ENCODE results near the gene COBL.

COBL gene

GRCh38 chr7:51303142-51303525 is 13.5 kb downstream of the COBL start:
- DNase-seq (ENCODE audit: low spot score) = no peak

DNA sequence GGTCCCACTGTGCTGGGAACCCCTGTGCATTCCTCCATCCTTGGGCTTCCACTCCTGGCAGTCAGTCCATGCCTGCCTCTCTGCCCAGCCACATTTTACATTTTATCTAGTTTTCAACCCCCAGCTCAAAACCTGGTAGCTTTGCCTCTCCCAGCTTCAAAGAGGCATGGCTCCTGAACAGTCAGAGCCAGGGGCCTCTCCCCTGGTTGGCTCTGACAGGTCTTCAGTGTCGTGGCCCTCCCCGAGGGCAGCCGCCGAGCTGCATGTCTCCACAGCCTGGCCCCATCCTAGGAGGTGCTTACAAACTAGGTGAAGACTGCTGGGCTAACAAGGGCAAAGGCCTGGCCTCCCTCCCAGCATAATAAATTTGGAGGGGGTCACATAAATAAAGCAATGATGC is 14.8 kb downstream of the COBL start:
- no peak for DNase-seq (ENCODE audit: low spot score)

DNA sequence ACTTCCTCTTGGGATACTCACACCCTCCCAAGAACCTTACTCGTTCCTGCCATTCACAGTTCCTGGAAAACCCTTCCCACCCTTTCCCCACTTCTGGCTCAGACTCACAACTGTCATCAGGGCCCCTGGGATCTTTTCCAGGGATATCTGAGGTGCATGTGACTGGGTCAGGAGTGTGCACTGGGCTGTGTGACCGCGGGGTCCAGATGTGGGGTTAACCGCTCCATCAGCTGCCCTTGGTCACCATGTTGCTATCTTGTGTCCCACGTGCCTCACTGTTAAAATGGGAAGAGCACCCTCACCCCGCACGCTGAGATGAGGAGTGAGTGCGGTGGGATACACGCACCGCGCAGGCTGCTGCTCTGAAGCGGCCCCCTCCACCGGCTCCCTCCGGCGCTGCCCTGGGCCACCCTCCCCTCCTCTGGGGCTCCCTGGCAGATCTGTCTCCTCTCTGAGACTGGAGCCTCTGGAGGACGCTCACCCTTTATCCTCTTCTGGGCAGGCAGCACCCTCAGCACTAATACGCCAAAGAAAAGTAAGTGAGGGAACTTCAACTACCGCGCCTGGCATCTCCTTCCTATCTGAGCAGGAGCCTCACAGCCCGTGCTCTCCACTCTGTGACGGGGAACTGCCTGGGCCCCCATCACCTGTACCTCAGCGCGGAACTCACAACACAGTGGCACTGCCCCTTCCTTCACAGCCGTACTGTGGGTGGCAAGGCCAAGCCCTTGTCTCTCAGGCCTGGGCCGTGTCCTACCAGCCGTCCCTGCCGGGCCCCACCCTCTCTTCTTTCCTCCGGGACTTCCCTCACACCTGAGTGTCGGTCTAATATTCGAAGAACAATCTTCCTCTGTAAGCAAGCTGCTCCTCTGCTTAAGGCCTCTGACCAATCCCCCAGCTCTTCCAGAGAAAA is 15.6 kb downstream of the COBL start:
- no peak for DNase-seq (ENCODE audit: low spot score)

- DNase-seq (ENCODE audit: low spot score) = no peak
Measured at GRCh38 chr7:51299391-51300133, 17.0 kb downstream of the COBL start.

- DNase-seq (ENCODE audit: low spot score) = no peak
Measured at GRCh38 chr7:51298912-51299311, 17.7 kb downstream of the COBL start.

GRCh38 chr7:51297986-51298385 is 18.6 kb downstream of the COBL start:
- DNase-seq (ENCODE audit: low spot score) = no peak

DNA sequence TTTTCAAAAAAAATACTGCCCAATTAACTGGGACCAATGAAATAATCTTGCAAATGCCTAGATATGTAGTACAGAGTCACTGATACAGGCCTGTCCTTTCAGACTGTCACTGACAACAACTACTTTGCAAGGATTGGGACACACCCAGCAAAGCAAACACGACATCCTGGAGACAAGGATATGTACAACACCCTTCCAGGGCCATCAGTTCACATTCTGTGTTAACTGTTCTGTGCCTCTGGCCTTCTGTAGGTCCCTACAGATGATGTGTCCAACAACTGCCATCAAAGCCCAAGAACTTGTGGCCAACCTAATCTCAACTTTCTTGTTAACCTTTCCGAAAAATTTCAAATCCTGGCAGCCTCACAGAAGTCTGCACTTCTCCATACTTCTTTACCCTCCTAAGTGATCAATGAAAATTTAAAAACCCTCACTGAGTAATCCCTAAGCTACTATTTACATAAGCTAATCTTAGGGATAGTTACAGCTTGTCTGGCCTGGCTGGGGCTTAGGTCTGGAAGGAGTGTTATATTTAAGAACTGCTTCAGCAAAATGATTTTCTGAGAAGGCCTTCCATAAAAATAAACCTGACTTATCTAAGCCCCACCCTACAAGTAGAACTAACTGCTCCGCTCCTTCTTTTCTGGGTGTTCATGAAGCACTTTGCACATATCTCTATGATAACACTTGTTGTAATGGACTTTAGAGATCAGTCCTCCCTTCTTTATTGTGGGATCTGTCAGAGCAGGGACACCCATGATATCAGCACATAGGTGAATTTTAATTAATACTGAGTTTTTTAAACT is 21.0 kb downstream of the COBL start:
- DNase-seq (ENCODE audit: low spot score) = no peak

DNA sequence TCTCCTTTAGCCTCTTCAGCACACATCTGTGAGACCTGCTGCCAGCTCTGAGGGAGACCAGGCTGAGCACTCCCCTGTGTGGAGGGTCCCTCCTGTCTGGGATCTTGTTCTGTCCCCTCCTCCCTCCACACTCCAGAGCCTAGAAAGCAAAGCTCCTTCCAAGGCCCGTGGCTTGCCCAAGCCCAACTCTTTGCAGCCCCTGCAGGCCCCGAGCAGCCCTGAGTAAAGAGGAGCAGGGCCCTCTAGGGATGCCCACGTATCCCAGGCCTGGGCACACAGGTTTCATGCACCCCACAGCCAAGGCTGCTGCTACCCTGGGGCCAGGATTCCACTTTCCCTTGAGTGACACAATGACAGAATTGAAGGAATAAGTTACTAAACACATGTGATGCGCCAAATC is 24.0 kb downstream of the COBL start:
- no peak for DNase-seq (ENCODE audit: low spot score)

DNA sequence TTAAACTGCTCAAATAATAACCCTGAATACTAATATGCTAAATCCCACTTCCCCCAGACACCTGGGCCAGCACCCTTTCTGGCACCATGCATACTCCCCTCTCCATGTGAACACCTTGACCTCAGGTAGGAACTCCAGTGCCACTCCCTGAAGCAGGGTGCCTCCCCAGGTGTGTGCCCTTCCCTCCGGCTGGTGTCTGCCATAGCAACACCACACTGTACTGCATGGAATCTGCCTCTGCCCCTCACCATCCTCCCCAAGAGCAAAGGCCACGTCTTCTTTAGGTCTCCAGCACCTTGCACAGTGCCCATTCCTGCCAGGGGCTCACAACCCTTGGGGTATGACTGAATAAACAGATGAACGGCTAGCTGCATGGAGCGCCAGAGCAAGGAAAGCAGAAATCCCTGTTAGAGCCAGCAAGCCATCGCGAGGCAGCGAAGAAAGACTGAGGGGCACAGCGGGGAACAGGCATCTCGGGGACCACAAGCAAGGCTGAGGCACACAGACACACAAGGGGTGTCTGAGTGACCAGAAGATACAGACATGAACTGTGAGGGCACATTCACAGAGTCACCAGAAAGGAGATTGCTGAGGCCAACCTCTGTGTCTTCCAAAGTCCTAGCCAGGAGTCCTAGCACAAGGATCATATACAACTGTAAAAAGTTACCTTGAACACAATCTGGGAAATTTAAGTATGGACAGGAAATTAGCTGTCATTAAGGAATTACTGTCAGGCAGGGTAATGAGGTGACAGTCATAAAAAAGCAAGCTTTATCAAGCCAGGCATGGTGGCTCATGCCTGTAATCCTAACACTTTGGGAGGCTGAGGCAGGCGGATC is 25.7 kb downstream of the COBL start:
- no peak for DNase-seq (ENCODE audit: low spot score)

DNA sequence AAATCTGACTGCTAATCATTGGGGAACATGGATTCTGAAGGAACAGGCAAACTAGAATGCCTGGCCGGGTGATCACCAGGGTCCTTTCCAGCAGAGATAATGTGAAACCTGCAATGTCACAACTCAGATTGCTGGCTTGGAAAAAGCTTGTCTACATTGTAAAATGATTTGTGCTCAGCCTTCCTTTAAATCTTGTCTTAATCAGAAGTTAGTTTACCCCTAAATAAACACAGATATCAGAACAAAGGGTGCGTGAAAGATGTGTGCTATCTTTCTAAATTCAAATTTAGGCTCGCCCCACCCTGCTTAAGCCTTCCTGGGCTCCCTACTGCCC is 26.3 kb downstream of the COBL start:
- no peak for DNase-seq (ENCODE audit: low spot score)

GRCh38 chr7:51289623-51290303 is 26.8 kb downstream of the COBL start:
- no peak for DNase-seq (ENCODE audit: low spot score)

GRCh38 chr7:51288896-51289622 is 27.6 kb downstream of the COBL start:
- DNase-seq (ENCODE audit: low spot score) = no peak

GRCh38 chr7:51286401-51286800 is 30.2 kb downstream of the COBL start:
- DNase-seq (ENCODE audit: low spot score) = no peak

- no peak for DNase-seq (ENCODE audit: low spot score)
Measured at GRCh38 chr7:51280156-51280555, 36.5 kb downstream of the COBL start.

DNA sequence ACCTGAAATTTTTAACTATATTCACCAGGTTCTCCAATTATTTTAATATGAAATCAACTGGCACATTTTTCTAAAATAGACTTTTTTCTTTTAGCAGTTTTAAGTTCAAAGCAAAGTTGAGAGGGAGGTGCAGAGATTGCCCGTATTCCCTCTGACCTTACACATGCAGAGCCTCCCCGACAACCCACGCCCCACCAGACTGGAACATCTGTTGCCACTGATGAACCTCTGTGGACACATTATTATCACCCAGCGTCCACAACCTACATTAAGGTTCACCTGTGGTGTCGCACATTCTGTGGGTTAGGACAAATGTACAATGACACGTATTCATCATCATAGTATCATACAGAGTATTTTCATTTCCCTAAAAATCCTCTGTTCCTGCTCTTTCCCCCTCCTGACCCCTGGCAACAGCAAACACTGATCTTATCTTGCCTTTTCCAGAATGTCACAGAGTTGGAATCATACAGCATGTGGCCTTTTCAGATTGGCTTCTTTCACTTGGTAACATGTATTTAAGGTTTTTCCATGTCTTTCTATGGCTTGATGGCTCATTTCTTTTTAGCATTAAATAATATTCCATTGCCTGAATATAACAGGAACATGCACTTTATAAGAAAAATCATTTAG is 37.1 kb downstream of the COBL start:
- no peak for DNase-seq (ENCODE audit: low spot score)

GRCh38 chr7:51278797-51279196 is 37.8 kb downstream of the COBL start:
- DNase-seq (ENCODE audit: low spot score) = no peak

GRCh38 chr7:51276967-51277366 is 39.6 kb downstream of the COBL start:
- DNase-seq (ENCODE audit: low spot score) = no peak

GRCh38 chr7:51276091-51276605 is 40.5 kb downstream of the COBL start:
- DNase-seq (ENCODE audit: low spot score) = no peak

DNA sequence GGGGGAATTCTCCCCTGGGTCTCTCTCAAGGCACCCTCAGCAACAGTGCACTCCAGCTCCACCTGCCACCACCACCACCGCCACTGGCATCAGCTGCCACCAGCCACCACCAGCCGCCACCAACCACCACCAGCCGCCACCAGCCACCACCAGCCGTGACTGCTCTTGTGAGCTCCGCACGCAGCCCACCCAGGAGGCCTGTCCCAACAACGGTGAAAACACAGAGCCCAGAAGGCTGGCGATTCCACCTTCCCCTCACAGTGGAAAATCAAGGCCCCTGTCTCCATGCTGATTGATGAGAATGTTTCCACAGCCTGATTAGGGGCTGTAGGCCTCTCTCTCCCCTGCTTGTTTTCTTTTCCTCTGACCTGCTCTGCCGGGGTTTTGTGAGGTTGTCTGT is 41.1 kb downstream of the COBL start:
- no peak for DNase-seq (ENCODE audit: low spot score)

DNA sequence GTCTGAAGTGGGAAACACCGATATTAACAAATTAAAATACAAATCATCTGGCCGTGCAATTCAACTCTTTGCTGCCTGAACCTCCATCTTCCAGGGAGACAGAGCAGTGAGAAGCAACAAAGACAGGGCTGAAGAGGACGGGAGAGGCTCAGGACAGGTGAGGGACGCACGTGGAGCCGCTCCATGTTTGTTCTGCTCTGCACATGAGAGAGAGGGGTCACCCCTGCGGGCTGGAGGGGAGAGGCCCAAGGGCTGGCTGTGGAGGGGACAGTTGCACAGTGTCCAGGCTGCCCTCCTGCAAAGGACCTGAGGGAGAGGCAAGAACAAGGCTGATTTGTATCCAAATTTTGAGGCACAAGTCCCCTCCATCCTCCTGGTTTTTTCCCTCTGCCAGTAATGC is 41.7 kb downstream of the COBL start:
- no peak for DNase-seq (ENCODE audit: low spot score)

All from hematopoietic multipotent progenitor cell treated with erythropoietin and hydrocortisone succinate and interleukin-3 and kit ligand, for 15 days (in vitro differentiated cells).